Brain microvascular endothelial cell (primary cell): Measurements from ENCODE around the gene SHROOM3.

Experiments used
- DNase-seq: peaks from one replicate; pipeline ENCODE4 v3.0.0-alpha.2; 2020
- H3K27ac ChIP-seq: fragments of 250-450 bp; sonication (Bioruptor Pico); 2 replicates; pipeline ENCODE4 v1.5.1; 2020; ENCODE audit warnings: mild to moderate bottlenecking, moderate library complexity
- H3K27me3 ChIP-seq: fragments of 250-450 bp; sonication (Bioruptor Pico); replicated peaks from 2 replicates; pipeline ENCODE4 v1.5.1; 2020; ENCODE audit warnings: mild to moderate bottlenecking
- H3K36me3 ChIP-seq: fragments of 250-450 bp; sonication (Bioruptor Pico); replicated peaks from 2 replicates; pipeline ENCODE4 v1.5.1; 2020; ENCODE audit warnings: mild to moderate bottlenecking
- H3K4me3 ChIP-seq: 2 replicates; pipeline ENCODE4 v1.5.1; 2011; ENCODE audit warnings: low read depth, mild to moderate bottlenecking, control low read depth, low read length, moderate library complexity
- in situ Hi-C: cut with HindIII; loops from 2 replicates; pipeline ENCODE4 v1.10.0; 2017; ENCODE audit warnings: low sequenced_read_pairs, low pct_ligation_motif_present
- TF ChIP-seq, protein P1 (sequence below): IDR thresholded peaks from 2 replicates; pipeline ENCODE4 v1.5.1; 2011; ENCODE audit warnings: low read depth, mild to moderate bottlenecking, moderate library complexity, low read length, control low read depth, inconsistent platforms; ENCODE audit errors: missing control alignments

The SHROOM3 gene

GRCh38 chr4:76745240-76745639 lies 310.2 kb downstream of the SHROOM3 start:
- DNase-seq = no peak
- TF ChIP-seq, protein P1, sequence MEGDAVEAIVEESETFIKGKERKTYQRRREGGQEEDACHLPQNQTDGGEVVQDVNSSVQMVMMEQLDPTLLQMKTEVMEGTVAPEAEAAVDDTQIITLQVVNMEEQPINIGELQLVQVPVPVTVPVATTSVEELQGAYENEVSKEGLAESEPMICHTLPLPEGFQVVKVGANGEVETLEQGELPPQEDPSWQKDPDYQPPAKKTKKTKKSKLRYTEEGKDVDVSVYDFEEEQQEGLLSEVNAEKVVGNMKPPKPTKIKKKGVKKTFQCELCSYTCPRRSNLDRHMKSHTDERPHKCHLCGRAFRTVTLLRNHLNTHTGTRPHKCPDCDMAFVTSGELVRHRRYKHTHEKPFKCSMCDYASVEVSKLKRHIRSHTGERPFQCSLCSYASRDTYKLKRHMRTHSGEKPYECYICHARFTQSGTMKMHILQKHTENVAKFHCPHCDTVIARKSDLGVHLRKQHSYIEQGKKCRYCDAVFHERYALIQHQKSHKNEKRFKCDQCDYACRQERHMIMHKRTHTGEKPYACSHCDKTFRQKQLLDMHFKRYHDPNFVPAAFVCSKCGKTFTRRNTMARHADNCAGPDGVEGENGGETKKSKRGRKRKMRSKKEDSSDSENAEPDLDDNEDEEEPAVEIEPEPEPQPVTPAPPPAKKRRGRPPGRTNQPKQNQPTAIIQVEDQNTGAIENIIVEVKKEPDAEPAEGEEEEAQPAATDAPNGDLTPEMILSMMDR = no peak
- H3K27ac ChIP-seq = peak overlapping the region; percentile 49
- H3K27me3 ChIP-seq = no peaks in the 10 kb centered on the region
- no peaks in the 10 kb centered on the region for H3K36me3 ChIP-seq
- in situ Hi-C loops = no loop called here
- H3K4me3 ChIP-seq = no peak overlapping the region

DNA sequence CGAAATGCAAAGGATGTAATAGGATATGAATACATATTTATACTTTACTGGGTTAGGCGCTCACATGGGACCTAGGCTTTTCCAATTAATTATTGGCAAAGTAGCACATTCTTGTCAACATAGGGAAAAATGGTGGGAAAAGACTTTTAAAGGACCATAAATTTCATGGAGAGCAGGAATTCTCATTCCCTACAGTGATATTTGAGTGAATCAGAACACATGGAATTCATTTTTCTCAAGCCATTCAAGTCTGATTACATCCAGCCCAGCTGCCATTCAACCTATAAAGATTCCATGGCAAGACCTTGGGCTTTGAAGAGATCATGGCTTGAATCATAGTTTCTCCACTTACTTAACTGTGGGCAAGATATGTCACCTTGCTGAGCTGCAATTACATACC lies 312.5 kb downstream of the SHROOM3 start:
- H3K4me3 ChIP-seq = no peak overlapping the region
- no peak for DNase-seq
- in situ Hi-C loops = no loop called here
- no peaks in the 10 kb centered on the region for H3K36me3 ChIP-seq
- TF ChIP-seq, protein P1 = no peak
- H3K27ac ChIP-seq = no peak overlapping the region
- H3K27me3 ChIP-seq = no peaks in the 10 kb centered on the region

DNA sequence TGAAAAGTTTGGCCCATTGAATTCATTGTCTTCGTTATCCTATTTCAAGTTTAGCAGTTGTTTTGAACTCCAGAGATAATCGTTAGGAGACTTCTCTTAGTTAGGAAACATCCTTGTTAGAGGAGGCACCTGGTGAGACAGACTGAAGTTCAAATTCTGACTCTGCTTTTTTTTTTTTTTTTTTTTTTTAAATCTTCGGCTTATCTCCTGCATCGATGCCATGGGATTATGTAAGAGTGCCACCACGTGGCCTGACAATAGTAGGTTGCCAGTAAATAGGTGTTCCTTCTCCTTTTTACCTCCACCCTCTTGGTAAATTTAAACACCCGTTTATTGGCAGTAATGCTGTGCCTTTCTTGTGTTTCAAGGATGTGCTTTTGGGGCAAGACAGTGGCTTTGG lies 313.6 kb downstream of the SHROOM3 start:
- H3K4me3 ChIP-seq = no peak overlapping the region
- in situ Hi-C loops = no loop called here
- H3K36me3 ChIP-seq = no peaks in the 10 kb centered on the region
- TF ChIP-seq, protein P1 = peak; percentile 49
- H3K27ac ChIP-seq = no peak overlapping the region
- no peaks in the 10 kb centered on the region for H3K27me3 ChIP-seq
- peak; percentile 36 for DNase-seq

- TF ChIP-seq, protein P1 = no peak
- DNase-seq = no peak
- Histone ChIP-seq H3K27ac (no peak overlapping the region), H3K36me3 (no peaks in the 10 kb centered on the region), H3K27me3 (no peaks in the 10 kb centered on the region), H3K4me3 (no peak overlapping the region)
- in situ Hi-C loops = no loop called here
Measured at GRCh38 chr4:76749355-76749754, 314.3 kb downstream of the SHROOM3 start.

DNA sequence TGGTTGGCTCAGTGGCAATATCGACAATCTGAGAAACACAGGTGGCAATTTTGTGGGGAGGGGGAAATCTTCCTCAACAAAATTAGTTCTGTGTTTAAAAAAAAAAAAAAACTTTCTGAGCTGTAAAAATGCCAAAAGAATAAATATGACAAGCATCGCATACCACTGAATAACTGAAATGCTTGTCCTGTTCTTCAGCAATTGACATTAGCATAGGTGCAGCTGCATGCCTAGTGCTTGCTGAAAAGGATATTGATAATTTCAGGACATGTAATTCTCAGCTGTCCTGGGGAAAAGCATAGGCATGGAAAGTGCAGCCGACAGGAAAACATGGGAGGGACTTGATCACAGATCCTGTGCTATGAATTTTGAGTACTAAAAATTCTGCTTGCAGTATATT lies 315.7 kb downstream of the SHROOM3 start:
- DNase-seq = no peak
- Histone ChIP-seq H3K27me3 (no peaks in the 10 kb centered on the region), H3K27ac (no peak overlapping the region), H3K36me3 (no peaks in the 10 kb centered on the region), H3K4me3 (no peak overlapping the region)
- in situ Hi-C loops = no loop called here
- TF ChIP-seq, protein P1 = no peak

GRCh38 chr4:76751612-76752343 lies 316.7 kb downstream of the SHROOM3 start:
- Histone ChIP-seq H3K36me3 (no peaks in the 10 kb centered on the region), H3K27ac (no peak overlapping the region), H3K27me3 (no peaks in the 10 kb centered on the region), H3K4me3 (no peak overlapping the region)
- DNase-seq = no peak
- in situ Hi-C loops = no loop called here
- TF ChIP-seq, protein P1 = no peak
